Neural progenitor cell (in vitro differentiated cells): Measurements from ENCODE around the gene EIF4A3.

Experiments
- EZH2 ChIP-seq: fragments of 200-600 bp; sonication (generic); IDR thresholded peaks from 2 replicates; pipeline ENCODE4 v1.6.1; 2017; ENCODE audit warnings: antibody characterized with exemption, mild to moderate bottlenecking, moderate library complexity
- TF ChIP-seq, protein P1 (sequence below): fragments of 200-600 bp; sonication (generic); IDR thresholded peaks from 2 replicates; pipeline ENCODE4 v1.5.1; 2017; ENCODE audit warnings: antibody characterized with exemption, mild to moderate bottlenecking

DNA sequence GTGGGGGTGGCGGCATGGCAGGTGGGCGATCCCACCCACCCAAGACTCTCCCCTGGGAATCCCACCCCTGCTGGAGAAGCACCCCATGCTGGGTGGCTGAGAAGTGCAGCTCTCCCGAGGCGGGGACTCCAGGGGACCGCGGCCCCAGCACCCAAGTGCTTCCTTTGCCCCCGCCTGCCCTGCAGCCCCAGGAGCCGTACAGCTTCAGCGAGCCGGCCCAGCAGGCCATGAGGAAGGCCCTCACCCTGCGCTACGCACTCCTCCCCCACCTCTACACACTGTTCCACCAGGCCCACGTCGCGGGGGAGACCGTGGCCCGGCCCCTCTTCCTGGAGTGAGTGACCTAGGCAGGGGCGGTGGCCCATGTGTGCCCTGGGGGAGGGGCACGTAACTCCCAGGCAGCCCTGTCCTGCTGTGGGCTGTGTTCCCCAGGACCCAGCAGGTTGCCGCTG, 33.9 kb downstream of the EIF4A3 start:
- TF ChIP-seq, protein P1, sequence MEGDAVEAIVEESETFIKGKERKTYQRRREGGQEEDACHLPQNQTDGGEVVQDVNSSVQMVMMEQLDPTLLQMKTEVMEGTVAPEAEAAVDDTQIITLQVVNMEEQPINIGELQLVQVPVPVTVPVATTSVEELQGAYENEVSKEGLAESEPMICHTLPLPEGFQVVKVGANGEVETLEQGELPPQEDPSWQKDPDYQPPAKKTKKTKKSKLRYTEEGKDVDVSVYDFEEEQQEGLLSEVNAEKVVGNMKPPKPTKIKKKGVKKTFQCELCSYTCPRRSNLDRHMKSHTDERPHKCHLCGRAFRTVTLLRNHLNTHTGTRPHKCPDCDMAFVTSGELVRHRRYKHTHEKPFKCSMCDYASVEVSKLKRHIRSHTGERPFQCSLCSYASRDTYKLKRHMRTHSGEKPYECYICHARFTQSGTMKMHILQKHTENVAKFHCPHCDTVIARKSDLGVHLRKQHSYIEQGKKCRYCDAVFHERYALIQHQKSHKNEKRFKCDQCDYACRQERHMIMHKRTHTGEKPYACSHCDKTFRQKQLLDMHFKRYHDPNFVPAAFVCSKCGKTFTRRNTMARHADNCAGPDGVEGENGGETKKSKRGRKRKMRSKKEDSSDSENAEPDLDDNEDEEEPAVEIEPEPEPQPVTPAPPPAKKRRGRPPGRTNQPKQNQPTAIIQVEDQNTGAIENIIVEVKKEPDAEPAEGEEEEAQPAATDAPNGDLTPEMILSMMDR: no peak
- TF ChIP-seq EZH2: no peak
